Ishikawa (cell line): ENCODE measurements around the gene TMEM106B.

Source experiments
- CEBPB ChIP-seq: IDR thresholded peaks from 2 replicates; pipeline ENCODE4 v1.6.1; 2012
- CREB1 ChIP-seq: IDR thresholded peaks from 2 replicates; pipeline ENCODE4 v1.6.1; 2012; ENCODE audit warnings: low read depth
- EGR1 ChIP-seq: IDR thresholded peaks from 2 replicates; pipeline ENCODE4 v1.6.1; 2012
- EP300 ChIP-seq: IDR thresholded peaks from 2 replicates; pipeline ENCODE4 v1.6.1; 2012; ENCODE audit warnings: borderline replicate concordance
- FOXM1 ChIP-seq: IDR thresholded peaks from 2 replicates; pipeline ENCODE4 v1.6.1; 2012; ENCODE audit warnings: low read depth, borderline replicate concordance
- NFIC ChIP-seq: IDR thresholded peaks from 2 replicates; pipeline ENCODE4 v1.6.1; 2012
- RAD21 ChIP-seq: IDR thresholded peaks from 2 replicates; pipeline ENCODE4 v1.6.1; 2012; ENCODE audit warnings: low read depth
- TAF1 ChIP-seq: IDR thresholded peaks from 2 replicates; pipeline ENCODE4 v1.6.1; 2012; ENCODE audit warnings: low read depth, mild to moderate bottlenecking
- TCF12 ChIP-seq: IDR thresholded peaks from 2 replicates; pipeline ENCODE4 v1.6.1; 2012; ENCODE audit warnings: low read depth
- TEAD4 ChIP-seq: IDR thresholded peaks from 2 replicates; pipeline ENCODE4 v1.6.1; 2012
- YY1 ChIP-seq: IDR thresholded peaks from 2 replicates; pipeline ENCODE4 v1.6.1; 2012; ENCODE audit warnings: low read depth
- ZBTB7A ChIP-seq: IDR thresholded peaks from 2 replicates; pipeline ENCODE4 v1.6.1; 2012; ENCODE audit warnings: low read depth
- TF ChIP-seq, protein P1 (sequence below): IDR thresholded peaks from 2 replicates; pipeline ENCODE4 v1.6.1; 2012; ENCODE audit warnings: low read depth, mild to moderate bottlenecking
- TF ChIP-seq, protein P2 (sequence below): IDR thresholded peaks from 2 replicates; pipeline ENCODE4 v1.6.1; 2012
- TF ChIP-seq, protein P3 (sequence below): IDR thresholded peaks from 2 replicates; pipeline ENCODE4 v1.6.1; 2012

The TMEM106B gene

DNA sequence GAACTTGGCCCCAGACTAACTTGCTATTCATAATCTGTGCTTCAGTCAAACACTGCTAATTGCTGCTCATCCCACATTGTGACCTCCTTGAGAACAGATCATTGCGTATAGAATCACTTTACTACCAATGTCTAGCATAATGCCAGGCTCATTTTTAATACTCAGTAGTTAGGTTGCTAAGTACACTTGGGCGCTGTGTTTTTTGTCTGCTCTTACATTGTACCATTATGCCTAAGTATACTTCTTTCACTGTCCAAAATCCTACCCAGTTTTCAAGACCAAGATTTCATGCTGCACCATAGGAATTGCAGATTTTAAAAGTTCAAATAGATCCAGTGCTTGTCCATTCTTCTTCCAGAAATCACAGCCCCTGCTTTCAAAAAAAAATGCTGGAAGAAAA is 32.8 kb upstream of the TMEM106B start:
- TF ChIP-seq EP300 = no peak
- no peak for TF ChIP-seq TAF1
- TF ChIP-seq, protein P1, sequence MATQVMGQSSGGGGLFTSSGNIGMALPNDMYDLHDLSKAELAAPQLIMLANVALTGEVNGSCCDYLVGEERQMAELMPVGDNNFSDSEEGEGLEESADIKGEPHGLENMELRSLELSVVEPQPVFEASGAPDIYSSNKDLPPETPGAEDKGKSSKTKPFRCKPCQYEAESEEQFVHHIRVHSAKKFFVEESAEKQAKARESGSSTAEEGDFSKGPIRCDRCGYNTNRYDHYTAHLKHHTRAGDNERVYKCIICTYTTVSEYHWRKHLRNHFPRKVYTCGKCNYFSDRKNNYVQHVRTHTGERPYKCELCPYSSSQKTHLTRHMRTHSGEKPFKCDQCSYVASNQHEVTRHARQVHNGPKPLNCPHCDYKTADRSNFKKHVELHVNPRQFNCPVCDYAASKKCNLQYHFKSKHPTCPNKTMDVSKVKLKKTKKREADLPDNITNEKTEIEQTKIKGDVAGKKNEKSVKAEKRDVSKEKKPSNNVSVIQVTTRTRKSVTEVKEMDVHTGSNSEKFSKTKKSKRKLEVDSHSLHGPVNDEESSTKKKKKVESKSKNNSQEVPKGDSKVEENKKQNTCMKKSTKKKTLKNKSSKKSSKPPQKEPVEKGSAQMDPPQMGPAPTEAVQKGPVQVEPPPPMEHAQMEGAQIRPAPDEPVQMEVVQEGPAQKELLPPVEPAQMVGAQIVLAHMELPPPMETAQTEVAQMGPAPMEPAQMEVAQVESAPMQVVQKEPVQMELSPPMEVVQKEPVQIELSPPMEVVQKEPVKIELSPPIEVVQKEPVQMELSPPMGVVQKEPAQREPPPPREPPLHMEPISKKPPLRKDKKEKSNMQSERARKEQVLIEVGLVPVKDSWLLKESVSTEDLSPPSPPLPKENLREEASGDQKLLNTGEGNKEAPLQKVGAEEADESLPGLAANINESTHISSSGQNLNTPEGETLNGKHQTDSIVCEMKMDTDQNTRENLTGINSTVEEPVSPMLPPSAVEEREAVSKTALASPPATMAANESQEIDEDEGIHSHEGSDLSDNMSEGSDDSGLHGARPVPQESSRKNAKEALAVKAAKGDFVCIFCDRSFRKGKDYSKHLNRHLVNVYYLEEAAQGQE = no peak
- no peak for TF ChIP-seq FOXM1
- TF ChIP-seq EGR1 = no peak
- TF ChIP-seq TEAD4 = no peak

DNA sequence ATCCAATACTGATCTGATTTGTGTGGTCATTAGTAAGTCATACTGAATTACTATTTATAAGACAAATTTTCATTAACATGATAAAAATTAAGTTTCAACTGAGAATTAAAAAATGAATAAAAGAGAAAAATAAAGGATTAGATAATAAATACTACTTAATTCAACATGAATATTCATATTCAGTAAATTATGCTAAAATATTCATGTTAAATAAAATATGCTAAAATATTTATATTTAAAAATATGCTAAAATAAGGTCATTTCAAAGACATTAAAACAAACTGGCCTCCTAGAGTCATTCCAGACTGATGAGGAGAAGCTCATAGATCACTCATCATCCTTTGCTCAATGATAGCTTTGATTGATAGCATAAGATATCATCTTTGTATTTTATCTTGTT is 16.7 kb upstream of the TMEM106B start:
- TF ChIP-seq RAD21 (no peak), NFIC (no peak), EGR1 (no peak), TAF1 (no peak), EP300 (no peak), TCF12 (no peak), TEAD4 (no peak), ZBTB7A (no peak), CEBPB (no peak), CREB1 (no peak), FOXM1 (no peak), YY1 (no peak)
- TF ChIP-seq, protein P1 = no peak
- TF ChIP-seq, protein P2, sequence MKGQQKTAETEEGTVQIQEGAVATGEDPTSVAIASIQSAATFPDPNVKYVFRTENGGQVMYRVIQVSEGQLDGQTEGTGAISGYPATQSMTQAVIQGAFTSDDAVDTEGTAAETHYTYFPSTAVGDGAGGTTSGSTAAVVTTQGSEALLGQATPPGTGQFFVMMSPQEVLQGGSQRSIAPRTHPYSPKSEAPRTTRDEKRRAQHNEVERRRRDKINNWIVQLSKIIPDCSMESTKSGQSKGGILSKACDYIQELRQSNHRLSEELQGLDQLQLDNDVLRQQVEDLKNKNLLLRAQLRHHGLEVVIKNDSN = no peak
- TF ChIP-seq, protein P3, sequence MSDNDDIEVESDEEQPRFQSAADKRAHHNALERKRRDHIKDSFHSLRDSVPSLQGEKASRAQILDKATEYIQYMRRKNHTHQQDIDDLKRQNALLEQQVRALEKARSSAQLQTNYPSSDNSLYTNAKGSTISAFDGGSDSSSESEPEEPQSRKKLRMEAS = no peak

DNA sequence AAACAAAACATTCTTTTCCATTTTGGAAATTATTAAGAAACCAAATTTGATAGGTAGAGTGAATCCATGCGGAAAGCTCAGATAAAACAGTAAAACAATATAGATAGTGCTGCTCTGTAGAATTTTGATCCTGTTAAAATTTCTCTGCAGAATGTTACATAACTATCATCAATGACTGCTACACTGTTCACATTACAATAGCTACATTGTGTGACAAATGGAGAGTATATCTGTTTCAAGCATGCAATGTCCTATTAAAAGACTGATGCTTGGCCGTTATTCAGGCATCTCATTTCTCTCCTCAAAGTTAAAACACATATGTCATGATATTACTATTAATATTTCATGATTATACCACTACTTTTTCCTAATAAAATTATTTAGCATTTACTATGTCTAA is 14.7 kb upstream of the TMEM106B start:
- TF ChIP-seq, protein P1 = no peak
- TF ChIP-seq YY1 (no peak), NFIC (no peak), TAF1 (no peak), RAD21 (no peak), TCF12 (no peak), EGR1 (no peak), EP300 (no peak), TEAD4 (no peak)
- TF ChIP-seq, protein P2 = no peak

DNA sequence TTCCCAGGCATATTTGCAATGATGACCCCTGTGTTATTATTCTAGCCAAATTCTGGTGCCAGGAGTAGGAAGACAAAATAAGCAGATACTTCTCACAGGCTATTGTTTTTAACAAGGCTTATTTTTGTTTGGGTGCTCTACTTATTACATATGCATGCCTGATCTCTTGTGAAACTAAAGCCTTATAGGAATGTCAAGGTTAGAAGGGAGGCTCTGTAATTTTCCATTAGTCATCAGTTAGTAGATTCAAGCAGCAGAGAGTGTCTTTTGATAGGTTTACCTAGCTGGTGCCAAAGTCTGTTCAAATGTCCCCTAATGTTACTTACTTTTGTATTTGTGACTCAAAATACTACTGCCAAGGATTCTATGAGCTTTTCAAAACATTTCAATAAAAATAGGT is 11.7 kb upstream of the TMEM106B start:
- no peak for TF ChIP-seq ZBTB7A
- TF ChIP-seq CREB1 = no peak
- peak; percentile 67; the same call in 1 of the 2 replicates for TF ChIP-seq CEBPB
- TF ChIP-seq TEAD4 = peak; percentile 17; the same call in 1 of the 2 replicates

DNA sequence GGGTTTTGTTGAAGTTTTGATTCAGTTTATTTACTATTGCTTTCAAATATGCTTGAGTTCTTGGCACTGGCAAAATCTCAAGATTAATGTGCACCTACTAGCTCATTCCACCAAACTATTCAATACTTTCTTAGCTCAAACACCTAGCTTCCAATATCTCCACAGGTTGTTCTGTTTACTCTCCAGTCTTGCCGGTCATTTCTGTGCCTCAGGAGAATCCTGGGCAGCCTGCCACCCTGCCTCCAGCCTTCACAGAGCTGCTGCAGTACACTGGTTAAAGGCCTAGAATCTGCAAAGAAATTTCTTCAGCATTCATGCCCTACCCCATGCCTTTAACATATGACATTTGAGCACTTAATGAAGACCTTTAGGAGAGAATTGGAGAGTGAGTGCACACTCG is 4.0 kb upstream of the TMEM106B start:
- TF ChIP-seq RAD21 = no peak
- no peak for TF ChIP-seq FOXM1
- TF ChIP-seq EGR1 = no peak

DNA sequence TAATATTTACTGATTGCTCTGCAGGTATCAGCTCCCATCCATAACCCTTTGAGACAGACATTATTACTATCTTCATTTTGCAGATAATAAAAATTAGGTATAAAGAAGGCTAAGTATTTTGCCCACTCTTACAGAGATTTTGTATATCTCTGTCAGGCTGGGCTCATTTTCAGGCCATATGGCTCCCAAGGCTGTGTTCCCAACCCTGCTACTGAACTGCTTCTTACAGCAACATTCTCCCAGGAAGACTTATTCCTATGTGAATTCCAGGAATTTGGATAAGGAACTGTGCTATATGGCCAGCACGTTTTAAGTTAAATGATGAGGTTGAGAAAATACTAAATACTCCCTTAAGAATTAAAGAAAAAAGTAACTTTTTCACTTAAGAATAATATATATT is 1.9 kb upstream of the TMEM106B start:
- TF ChIP-seq RAD21 (no peak), EP300 (no peak), TCF12 (no peak), TAF1 (no peak), CEBPB (no peak), YY1 (no peak), ZBTB7A (no peak), EGR1 (no peak), NFIC (no peak), CREB1 (no peak), TEAD4 (no peak), FOXM1 (no peak)
- TF ChIP-seq, protein P2 = no peak
- TF ChIP-seq, protein P1 = no peak
- TF ChIP-seq, protein P3 = no peak
